Stimulated activated CD4-positive, alpha-beta T cell treated with anti-CD3 and anti-CD28 coated beads, Interleukin-1b, Interleukin-23, amount 100 ng/mL, for 24 hours (primary cell): ENCODE results near the gene GRIK3.

ENCODE experiments used
- DNase-seq, 4 experiments: peaks; one replicate each; pipeline ENCODE4 v3.0.0-alpha.2; 2020; ENCODE audit warnings: low read depth in 4 of 4, low spot score in 1 of 4

The GRIK3 gene

GRCh38 chr1:36858981-36859380, 175.3 kb downstream of the GRIK3 start:
- no peak for DNase-seq

GRCh38 chr1:36858553-36858952, 175.8 kb downstream of the GRIK3 start:
- no peak for DNase-seq

- no peak for DNase-seq
These were observed 176.6 kb downstream of the GRIK3 start for GRCh38 chr1:36857754-36858153.

GRCh38 chr1:36855699-36856494, 178.4 kb downstream of the GRIK3 start:
- no peak for DNase-seq

- DNase-seq = no peak
These were observed 180.7 kb downstream of the GRIK3 start for GRCh38 chr1:36853638-36854037.

GRCh38 chr1:36852586-36852985, 181.7 kb downstream of the GRIK3 start:
- no peak for DNase-seq

- no peak for DNase-seq
These were observed 182.7 kb downstream of the GRIK3 start for GRCh38 chr1:36851595-36851994.

GRCh38 chr1:36851087-36851486, 183.2 kb downstream of the GRIK3 start:
- no peak for DNase-seq

GRCh38 chr1:36849956-36850355, 184.4 kb downstream of the GRIK3 start:
- no peak for DNase-seq

GRCh38 chr1:36847761-36848160, 186.6 kb downstream of the GRIK3 start:
- DNase-seq = no peak

GRCh38 chr1:36847186-36847585, 187.1 kb downstream of the GRIK3 start:
- DNase-seq = no peak

- DNase-seq = no peak
These were observed 188.0 kb downstream of the GRIK3 start for GRCh38 chr1:36846357-36846756.

GRCh38 chr1:36845802-36846201, 188.5 kb downstream of the GRIK3 start:
- DNase-seq = no peak

GRCh38 chr1:36844917-36845316, 189.4 kb downstream of the GRIK3 start:
- no peak for DNase-seq

- no peak for DNase-seq
These were observed 190.3 kb downstream of the GRIK3 start for GRCh38 chr1:36843906-36844610.

- no peak for DNase-seq
These were observed 191.3 kb downstream of the GRIK3 start for GRCh38 chr1:36843027-36843426.

- DNase-seq = no peak
These were observed 191.9 kb downstream of the GRIK3 start for GRCh38 chr1:36842448-36842847.

- DNase-seq = no peak
These were observed 194.8 kb downstream of the GRIK3 start for GRCh38 chr1:36839485-36839884.

- DNase-seq = no peak
These were observed 195.4 kb downstream of the GRIK3 start for GRCh38 chr1:36838888-36839287.

GRCh38 chr1:36836916-36837315, 197.4 kb downstream of the GRIK3 start:
- no peak for DNase-seq

- no peak for DNase-seq
These were observed 198.0 kb downstream of the GRIK3 start for GRCh38 chr1:36836196-36836883.

- DNase-seq = no peak
These were observed 198.6 kb downstream of the GRIK3 start for GRCh38 chr1:36835696-36836095.
